Medulla oblongata (tissue), 1 donor: ENCODE data around the gene CATSPER3.

Experiments
- DNase-seq: peaks from one replicate; pipeline ENCODE4 v3.0.0-alpha.2; 2015; ENCODE audit errors: extremely low spot score

Gene CATSPER3

GRCh38 chr5:135041145-135041587 is 73.5 kb downstream of the CATSPER3 start:
- no peak for DNase-seq

- DNase-seq: no peak
Observed at GRCh38 chr5:135041726-135042125, 74.0 kb downstream of the CATSPER3 start.

GRCh38 chr5:135042595-135042994 is 74.9 kb downstream of the CATSPER3 start:
- DNase-seq: no peak

GRCh38 chr5:135045488-135045887 is 77.8 kb downstream of the CATSPER3 start:
- DNase-seq: no peak

GRCh38 chr5:135046661-135047346 is 79.1 kb downstream of the CATSPER3 start:
- DNase-seq: no peak

- DNase-seq: no peak
Observed at GRCh38 chr5:135047347-135047695, 79.6 kb downstream of the CATSPER3 start.

GRCh38 chr5:135048286-135048685 is 80.6 kb downstream of the CATSPER3 start:
- DNase-seq: no peak

GRCh38 chr5:135048930-135049329 is 81.2 kb downstream of the CATSPER3 start:
- DNase-seq: no peak

GRCh38 chr5:135050244-135050767 is 82.6 kb downstream of the CATSPER3 start:
- DNase-seq: no peak

GRCh38 chr5:135051399-135051798 is 83.7 kb downstream of the CATSPER3 start:
- no peak for DNase-seq

- DNase-seq: no peak
Observed at GRCh38 chr5:135051872-135052271, 84.2 kb downstream of the CATSPER3 start.

GRCh38 chr5:135052511-135053145 is 84.9 kb downstream of the CATSPER3 start:
- no peak for DNase-seq

- no peak for DNase-seq
Observed at GRCh38 chr5:135053278-135053677, 85.6 kb downstream of the CATSPER3 start.

GRCh38 chr5:135053989-135054388 is 86.3 kb downstream of the CATSPER3 start:
- DNase-seq: no peak

- no peak for DNase-seq
Observed at GRCh38 chr5:135054546-135054945, 86.8 kb downstream of the CATSPER3 start.

GRCh38 chr5:135055396-135055795 is 87.7 kb downstream of the CATSPER3 start:
- DNase-seq: peak; percentile 9

- no peak for DNase-seq
Observed at GRCh38 chr5:135056316-135057030, 88.8 kb downstream of the CATSPER3 start.

GRCh38 chr5:135057233-135057632 is 89.5 kb downstream of the CATSPER3 start:
- DNase-seq: no peak

GRCh38 chr5:135058331-135058732 is 90.6 kb downstream of the CATSPER3 start:
- no peak for DNase-seq

GRCh38 chr5:135059000-135059923 is 91.6 kb downstream of the CATSPER3 start:
- DNase-seq: no peak

GRCh38 chr5:135060021-135060420 is 92.3 kb downstream of the CATSPER3 start:
- no peak for DNase-seq

GRCh38 chr5:135061001-135061400 is 93.3 kb downstream of the CATSPER3 start:
- no peak for DNase-seq
